SU-DHL-6 (cell line): ENCODE measurements around the gene EEF2KMT.
"Not testable (repeated sequence)": the region's sequence is repeated elsewhere in the genome, so short reads cannot be mapped to it uniquely, and the experiment has no call there.

ENCODE experiments used
- EZH2phosphoT487 ChIP-seq: fragments of 200-600 bp; sonication (generic), shearing (Covaris generic); conservative IDR thresholded peaks from 2 replicates; pipeline ENCODE4 v1.6.1; 2018; ENCODE audit warnings: mild to moderate bottlenecking, antibody characterized with exemption, low read length, moderate library complexity, mixed read lengths
- TF ChIP-seq, protein P1 (sequence below): fragments of 200-600 bp; sonication (generic); IDR thresholded peaks from one replicate; pipeline ENCODE4 v1.5.1; 2017; ENCODE audit warnings: antibody characterized with exemption, mild to moderate bottlenecking, low read length, moderate library complexity; ENCODE audit not compliant: insufficient read depth, poor library complexity, severe bottlenecking

GRCh38 chr16:5117300-5118087 lies 19.9 kb upstream of the EEF2KMT start:
- not testable (repeated sequence) for TF ChIP-seq EZH2phosphoT487
- TF ChIP-seq, protein P1, sequence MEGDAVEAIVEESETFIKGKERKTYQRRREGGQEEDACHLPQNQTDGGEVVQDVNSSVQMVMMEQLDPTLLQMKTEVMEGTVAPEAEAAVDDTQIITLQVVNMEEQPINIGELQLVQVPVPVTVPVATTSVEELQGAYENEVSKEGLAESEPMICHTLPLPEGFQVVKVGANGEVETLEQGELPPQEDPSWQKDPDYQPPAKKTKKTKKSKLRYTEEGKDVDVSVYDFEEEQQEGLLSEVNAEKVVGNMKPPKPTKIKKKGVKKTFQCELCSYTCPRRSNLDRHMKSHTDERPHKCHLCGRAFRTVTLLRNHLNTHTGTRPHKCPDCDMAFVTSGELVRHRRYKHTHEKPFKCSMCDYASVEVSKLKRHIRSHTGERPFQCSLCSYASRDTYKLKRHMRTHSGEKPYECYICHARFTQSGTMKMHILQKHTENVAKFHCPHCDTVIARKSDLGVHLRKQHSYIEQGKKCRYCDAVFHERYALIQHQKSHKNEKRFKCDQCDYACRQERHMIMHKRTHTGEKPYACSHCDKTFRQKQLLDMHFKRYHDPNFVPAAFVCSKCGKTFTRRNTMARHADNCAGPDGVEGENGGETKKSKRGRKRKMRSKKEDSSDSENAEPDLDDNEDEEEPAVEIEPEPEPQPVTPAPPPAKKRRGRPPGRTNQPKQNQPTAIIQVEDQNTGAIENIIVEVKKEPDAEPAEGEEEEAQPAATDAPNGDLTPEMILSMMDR = not testable (repeated sequence)
